HG03045 (cell line): ENCODE data around the gene CMTR1.

ENCODE experiments used
- ATAC-seq: cut with Tn5 transposase; IDR thresholded peaks from one replicate; pipeline ENCODE4 v1.9.1; 2021; ENCODE audit warnings: mild to moderate bottlenecking, moderate library complexity; ENCODE audit not compliant: unreplicated experiment

Gene CMTR1

GRCh38 chr6:37528541-37528940 lies 95.5 kb downstream of the CMTR1 start:
- no peak for ATAC-seq

GRCh38 chr6:37530297-37530696 lies 97.3 kb downstream of the CMTR1 start:
- no peak for ATAC-seq

- no peak for ATAC-seq
Observed at GRCh38 chr6:37531026-37531425, 98.0 kb downstream of the CMTR1 start.
